CD14-positive monocyte (primary cell): ENCODE measurements around the gene EPB41L4B. TPM values are rescaled to one million over a fixed set of nuclear protein-coding genes. Genes with fewer than 3 reads are reported as not detected.

Experiments used
- DNase-seq, 3 donors: peaks; one replicate each; pipeline ENCODE4 v3.0.0-alpha.2; 2011 to 2022
- H2AFZ ChIP-seq: 2 replicates; pipeline ENCODE4 v1.6.0; 2012; ENCODE audit warnings: mild to moderate bottlenecking, low read depth, low read length, inconsistent platforms; ENCODE audit not compliant: insufficient read depth, poor library complexity, severe bottlenecking
- H3K27ac ChIP-seq, 2 donors: 1 replicate in 1 of 2; 2 replicates in 1 of 2; pipeline ENCODE4 v1.5.1; 2012 to 2013; ENCODE audit warnings: low read length in 2 of 2, control low read depth in 1 of 2, inconsistent platforms in 1 of 2, low read depth in 1 of 2, mild to moderate bottlenecking in 1 of 2
- H3K27me3 ChIP-seq, 2 donors: one replicate each; pipeline versions ENCODE4 v1.6.0 to v1.6.1; 2011 to 2013; ENCODE audit warnings: low read length in 2 of 2; ENCODE audit not compliant: control insufficient read depth in 2 of 2, insufficient read depth in 2 of 2
- H3K36me3 ChIP-seq, 2 donors: replicated peaks in 1 of 2; 1 replicate in 1 of 2; 2 replicates in 1 of 2; pipeline versions ENCODE4 v1.5.1 to v1.6.1; 2012 to 2013; ENCODE audit warnings: low read length in 2 of 2, control low read depth in 1 of 2, inconsistent platforms in 1 of 2, mild to moderate bottlenecking in 1 of 2; ENCODE audit not compliant: insufficient read depth in 2 of 2, control insufficient read depth in 1 of 2
- H3K4me1 ChIP-seq, 2 donors: 1 replicate in 1 of 2; 2 replicates in 1 of 2; pipeline versions ENCODE4 v1.5.1 to v1.6.1; 2012 to 2013; ENCODE audit warnings: low read length in 2 of 2, control low read depth in 1 of 2, inconsistent platforms in 1 of 2, mild to moderate bottlenecking in 1 of 2, moderate library complexity in 1 of 2; ENCODE audit not compliant: insufficient read depth in 2 of 2, control insufficient read depth in 1 of 2
- H3K4me2 ChIP-seq: replicated peaks from 2 replicates; pipeline ENCODE3; 2012; ENCODE audit warnings: low read length, moderate library complexity, mild to moderate bottlenecking; ENCODE audit not compliant: poor library complexity, severe bottlenecking; ENCODE audit errors: extremely low read depth
- H3K4me3 ChIP-seq, 3 experiments: fragments of 200-600 bp in 1 of 3; sonication (generic) in 1 of 3; replicated peaks in 1 of 3; 1 replicate in 2 of 3; 2 replicates in 1 of 3; pipeline ENCODE4 v1.5.1; 2011 to 2013; ENCODE audit warnings: low read length in 3 of 3, mild to moderate bottlenecking in 3 of 3, control low read depth in 2 of 3, low read depth in 2 of 3, inconsistent platforms in 1 of 3, moderate library complexity in 1 of 3
- H3K79me2 ChIP-seq: 2 replicates; pipeline ENCODE4 v1.6.0; 2012; ENCODE audit warnings: mild to moderate bottlenecking, control low read depth, inconsistent platforms, low read length, moderate library complexity; ENCODE audit not compliant: insufficient read depth
- H3K9ac ChIP-seq: 2 replicates; pipeline ENCODE4 v1.6.0; 2017; ENCODE audit warnings: low read length, mild to moderate bottlenecking; ENCODE audit not compliant: insufficient read depth, poor library complexity, severe bottlenecking
- H3K9me3 ChIP-seq, 2 donors: replicated peaks in 1 of 2; 1 replicate in 1 of 2; 2 replicates in 1 of 2; pipeline versions ENCODE4 v1.5.1 to v1.6.1; 2012 to 2013; ENCODE audit warnings: low read length in 2 of 2, control low read depth in 1 of 2; ENCODE audit not compliant: control insufficient read depth in 1 of 2, insufficient read depth in 1 of 2
- H4K20me1 ChIP-seq: 2 replicates; pipeline ENCODE4 v1.6.0; 2012; ENCODE audit warnings: mild to moderate bottlenecking, low read length, control low read depth, moderate library complexity; ENCODE audit not compliant: insufficient read depth
- H3K27ac Mint-ChIP-seq, 7 donors: one replicate each; pipeline ENCODE4 v1.8.0; 2020; ENCODE audit warnings: mild to moderate bottlenecking in 7 of 7, mixed read lengths in 7 of 7, moderate library complexity in 6 of 7, inconsistent platforms in 2 of 7
- H3K27me3 Mint-ChIP-seq, 3 donors: one replicate each; pipeline ENCODE4 v1.8.0; 2021 to 2022; ENCODE audit warnings: low read depth in 3 of 3, mild to moderate bottlenecking in 3 of 3, mixed read lengths in 3 of 3, moderate library complexity in 3 of 3, inconsistent platforms in 1 of 3
- H3K36me3 Mint-ChIP-seq, 2 donors: one replicate each; pipeline ENCODE4 v1.8.0; 2020; ENCODE audit warnings: mixed read lengths in 2 of 2, inconsistent platforms in 1 of 2, mild to moderate bottlenecking in 1 of 2
- H3K4me1 Mint-ChIP-seq: one replicate; pipeline ENCODE4 v1.8.0; 2020; ENCODE audit warnings: mild to moderate bottlenecking, mixed read lengths
- H3K4me3 Mint-ChIP-seq, 2 donors: one replicate each; pipeline ENCODE4 v1.8.0; 2020; ENCODE audit warnings: mild to moderate bottlenecking in 2 of 2, mixed read lengths in 2 of 2, moderate library complexity in 1 of 2
- H3K9me3 Mint-ChIP-seq, 7 donors: one replicate each; pipeline ENCODE4 v1.8.0; 2020 to 2022; ENCODE audit warnings: mixed read lengths in 7 of 7, mild to moderate bottlenecking in 6 of 7, moderate library complexity in 6 of 7, inconsistent platforms in 2 of 7
- WGBS: methylation state at CpG from one replicate; pipeline ENCODE4 v1.1.5; 2013; ENCODE audit warnings: missing lambda C conversion rate; ENCODE audit not compliant: insufficient coverage; 5-methylcytosine and 5-hydroxymethylcytosine counted together
- intact Hi-C, 2 donors: fragments of 100-400 bp; cut with micrococcal nuclease; formaldehyde crosslinking; loops; one replicate each; pipeline versions ENCODE4 v1.15.0 to v1.15.1; 2023
- polyA plus RNA-seq, 3 donors: library from polyadenylated mRNA; depleted of rRNA in 1 of 3; unstranded in 2 of 3; stranded (reverse) in 1 of 3; fragments of 300-500 nt in 2 of 3; fragments of >200 nt in 1 of 3; fragmentation: Illumina TruSeq in 2 of 3; gene quantifications; 1 replicate in 2 of 3; 2 replicates in 1 of 3; pipeline ENCODE4 v1.2.3, GENCODE V29; 2012 to 2021
- TF ChIP-seq, protein P1 (sequence below): fragments of 200-600 bp; IDR thresholded peaks from one replicate; pipeline ENCODE4 v1.8.0; 2022; ENCODE audit warnings: antibody characterized with exemption, mild to moderate bottlenecking

Gene EPB41L4B
- polyA plus RNA-seq, 3 donors = not detected

DNA sequence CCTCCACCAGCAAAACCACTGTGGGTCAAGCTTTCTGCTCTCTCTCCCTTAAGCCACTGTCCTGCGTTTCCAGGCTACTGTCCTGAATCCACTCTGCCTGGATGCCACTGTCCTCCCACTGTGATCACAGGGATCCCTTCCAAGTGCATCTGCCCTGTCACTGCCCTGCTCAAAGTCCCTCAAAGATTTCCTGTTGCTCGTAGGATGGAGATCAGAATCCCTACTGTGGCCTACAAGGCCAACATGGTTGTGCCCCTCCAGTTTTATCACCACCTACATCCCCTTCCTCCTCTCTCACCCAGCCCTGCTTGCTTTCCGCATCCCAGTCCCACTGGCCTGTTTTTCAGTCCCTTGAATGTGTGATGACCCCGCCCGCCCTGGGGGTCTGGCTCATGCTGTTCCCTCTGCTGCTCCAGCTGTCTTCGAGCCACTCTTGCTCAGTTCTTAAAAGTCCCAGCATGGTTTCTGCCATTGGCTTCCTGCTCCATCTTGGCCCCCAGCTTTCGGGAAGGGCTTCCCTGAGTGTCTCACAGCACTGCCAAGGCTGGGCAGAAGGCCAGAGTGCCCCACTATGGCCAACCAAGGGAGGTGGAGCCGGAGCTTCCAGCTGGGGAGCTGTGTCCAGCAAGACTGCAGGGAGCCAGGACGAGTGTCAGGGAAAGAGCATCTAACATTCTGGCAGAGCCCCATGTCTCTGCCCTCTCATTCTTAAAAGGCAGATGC is 140.9 kb downstream of the EPB41L4B start:
- Histone ChIP-seq H2AFZ (no peak overlapping the region), H4K20me1 (no peaks in the 10 kb centered on the region), H3K27me3 (no peaks in the 10 kb centered on the region), H3K4me2 (no peak overlapping the region), H3K79me2 (no peaks in the 10 kb centered on the region), H3K36me3 (no peaks in the 10 kb centered on the region), H3K27ac (no peak overlapping the region), H3K9ac (no peak overlapping the region), H3K4me1 (no peaks in the 10 kb centered on the region), H3K9me3 (no peaks in the 10 kb centered on the region), H3K4me3 (no peak overlapping the region)
- no peak overlapping the region for H3K4me3 Mint-ChIP-seq
- peaks cover 13 to 28% (median 14%) of the 10 kb centered on the region in 3 donors for H3K27me3 Mint-ChIP-seq
- no peak for DNase-seq
- intact Hi-C loops = no loop called here
- no peak overlapping the region for H3K27ac Mint-ChIP-seq
- H3K4me1 Mint-ChIP-seq = no peaks in the 10 kb centered on the region
- TF ChIP-seq, protein P1, sequence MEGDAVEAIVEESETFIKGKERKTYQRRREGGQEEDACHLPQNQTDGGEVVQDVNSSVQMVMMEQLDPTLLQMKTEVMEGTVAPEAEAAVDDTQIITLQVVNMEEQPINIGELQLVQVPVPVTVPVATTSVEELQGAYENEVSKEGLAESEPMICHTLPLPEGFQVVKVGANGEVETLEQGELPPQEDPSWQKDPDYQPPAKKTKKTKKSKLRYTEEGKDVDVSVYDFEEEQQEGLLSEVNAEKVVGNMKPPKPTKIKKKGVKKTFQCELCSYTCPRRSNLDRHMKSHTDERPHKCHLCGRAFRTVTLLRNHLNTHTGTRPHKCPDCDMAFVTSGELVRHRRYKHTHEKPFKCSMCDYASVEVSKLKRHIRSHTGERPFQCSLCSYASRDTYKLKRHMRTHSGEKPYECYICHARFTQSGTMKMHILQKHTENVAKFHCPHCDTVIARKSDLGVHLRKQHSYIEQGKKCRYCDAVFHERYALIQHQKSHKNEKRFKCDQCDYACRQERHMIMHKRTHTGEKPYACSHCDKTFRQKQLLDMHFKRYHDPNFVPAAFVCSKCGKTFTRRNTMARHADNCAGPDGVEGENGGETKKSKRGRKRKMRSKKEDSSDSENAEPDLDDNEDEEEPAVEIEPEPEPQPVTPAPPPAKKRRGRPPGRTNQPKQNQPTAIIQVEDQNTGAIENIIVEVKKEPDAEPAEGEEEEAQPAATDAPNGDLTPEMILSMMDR = no peak
- peaks cover 0 to 5% (median 0%) of the 10 kb centered on the region in 7 donors for H3K9me3 Mint-ChIP-seq
- 84% methylated on average over 9 of the region's 9 CpGs for WGBS
- H3K36me3 Mint-ChIP-seq = no peaks in the 10 kb centered on the region

DNA sequence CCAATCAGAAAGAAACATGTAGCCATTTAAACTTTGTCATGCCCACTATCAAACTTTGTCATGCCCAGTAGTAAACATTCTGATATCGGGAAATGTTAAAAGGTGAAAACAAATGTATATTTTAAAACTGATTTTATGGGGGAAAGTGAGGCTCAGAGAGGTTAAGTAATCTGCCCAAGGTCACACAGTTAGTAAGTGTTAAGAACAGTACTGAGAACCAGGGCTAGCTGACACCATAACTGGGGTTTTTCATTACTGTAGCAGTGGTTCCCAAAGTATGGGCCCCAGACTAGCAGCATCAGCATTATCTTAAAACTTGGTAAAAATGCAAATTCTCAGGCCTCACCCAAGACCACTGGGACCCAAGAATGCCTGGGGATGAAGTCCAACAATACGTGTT is 143.9 kb downstream of the EPB41L4B start:
- no peaks in the 10 kb centered on the region for H3K36me3 Mint-ChIP-seq
- H3K4me1 Mint-ChIP-seq = no peaks in the 10 kb centered on the region
- no peak overlapping the region for H3K27ac Mint-ChIP-seq
- H3K27me3 Mint-ChIP-seq = peaks cover 8 to 21% (median 10%) of the 10 kb centered on the region in 3 donors
- Histone ChIP-seq H3K36me3 (no peaks in the 10 kb centered on the region), H4K20me1 (no peaks in the 10 kb centered on the region), H3K4me1 (no peaks in the 10 kb centered on the region), H3K4me3 (no peak overlapping the region), H3K27me3 (peaks cover 0 to 3% of the 10 kb centered on the region in 2 donors), H2AFZ (no peak overlapping the region), H3K9me3 (no peaks in the 10 kb centered on the region), H3K9ac (no peak overlapping the region), H3K4me2 (no peak overlapping the region), H3K27ac (no peak overlapping the region), H3K79me2 (no peaks in the 10 kb centered on the region)
- TF ChIP-seq, protein P1 = no peak
- peaks cover 0 to 3% (median 0%) of the 10 kb centered on the region in 7 donors for H3K9me3 Mint-ChIP-seq
- intact Hi-C loops = no loop called here
- H3K4me3 Mint-ChIP-seq = no peak overlapping the region
- no peak for DNase-seq
- WGBS = no CpG with 5 or more reads among the region's 2 CpGs
